ELF-1 (cell line): Measurements from ENCODE around the gene CFAP20DC.
A peak's percentile ranks its signal among the peaks of the same experiment; 100 is the strongest.
"Not testable (repeated sequence)": the region's sequence is repeated elsewhere in the genome, so short reads cannot be mapped to it uniquely, and the experiment has no call there.

Experiments used
- DNase-seq: peaks from one replicate; pipeline ENCODE4 v3.0.0-alpha.2; 2016; ENCODE audit warnings: low read depth, low spot score

CFAP20DC gene

DNA sequence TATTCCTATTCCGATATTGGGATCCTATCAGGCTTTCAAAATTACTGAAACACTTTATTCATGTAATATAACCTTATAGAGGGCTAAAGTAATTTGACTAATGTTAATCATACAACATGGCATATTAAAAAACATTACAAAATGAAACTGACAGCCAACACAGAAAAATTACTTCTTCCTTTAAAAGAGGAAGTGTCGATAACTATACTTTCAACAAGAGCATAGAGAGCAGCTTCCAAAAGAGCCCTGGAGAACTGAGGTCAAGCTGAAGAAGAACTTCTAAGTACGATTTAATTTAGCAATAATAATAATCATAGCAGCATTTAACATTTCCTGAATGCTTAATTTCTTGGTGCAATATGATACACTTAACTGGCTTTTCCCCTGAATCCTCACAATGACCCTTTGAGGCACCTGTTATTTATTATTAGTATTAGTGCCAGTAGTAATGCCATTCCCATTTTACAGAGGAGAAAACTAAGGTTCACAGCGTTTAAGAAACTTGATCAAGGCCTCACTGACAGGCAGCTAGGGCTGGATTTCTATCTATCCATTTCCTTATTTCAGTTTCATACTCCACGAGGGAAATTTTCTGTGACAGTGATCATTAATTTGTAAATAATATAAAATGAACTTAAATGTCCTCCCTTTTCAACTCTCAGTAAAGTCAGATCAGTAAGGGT, 181.6 kb downstream of the CFAP20DC start:
- no peak for DNase-seq

GRCh38 chr3:58867621-58868020, 182.2 kb downstream of the CFAP20DC start:
- DNase-seq = no peak

DNA sequence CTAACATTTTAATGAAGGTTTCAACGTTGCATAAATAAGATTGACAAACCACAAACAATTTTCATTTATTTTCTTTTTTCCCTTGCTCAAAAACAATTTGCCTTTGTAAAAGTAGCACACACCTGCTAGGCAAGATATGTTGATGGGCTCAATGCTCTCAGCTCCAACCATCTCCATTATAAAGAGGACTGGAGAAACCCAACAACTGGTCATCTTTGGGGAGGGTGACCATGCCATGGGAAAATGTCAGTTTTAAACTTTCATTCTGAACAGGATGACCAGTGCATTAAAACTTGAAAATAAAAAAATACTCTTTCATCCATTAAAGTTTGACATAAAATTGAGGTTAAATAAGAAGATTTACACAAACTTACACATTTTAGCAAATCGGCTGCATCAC, 183.7 kb downstream of the CFAP20DC start:
- no peak for DNase-seq

- no peak for DNase-seq
These were observed 185.3 kb downstream of the CFAP20DC start for GRCh38 chr3:58864480-58864879.

DNA sequence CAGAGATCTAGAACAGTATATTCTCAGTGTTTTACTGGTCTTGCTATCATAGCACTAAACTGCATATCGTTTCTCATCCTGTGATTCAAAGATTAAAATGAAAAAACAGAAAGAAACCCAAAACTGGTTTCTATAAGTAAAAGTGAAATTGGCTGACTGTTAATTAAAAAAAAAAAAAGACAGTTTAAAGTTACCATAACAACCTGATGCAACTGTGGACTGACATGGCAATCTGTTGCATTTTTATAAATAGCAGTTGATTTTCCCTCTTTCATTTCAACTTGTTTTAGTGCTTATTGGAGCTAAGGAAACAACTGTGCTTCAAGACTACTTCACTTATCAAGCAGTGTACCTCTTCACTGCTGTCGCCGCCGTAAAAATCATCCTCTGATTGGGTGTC, 186.6 kb downstream of the CFAP20DC start:
- no peak for DNase-seq

DNA sequence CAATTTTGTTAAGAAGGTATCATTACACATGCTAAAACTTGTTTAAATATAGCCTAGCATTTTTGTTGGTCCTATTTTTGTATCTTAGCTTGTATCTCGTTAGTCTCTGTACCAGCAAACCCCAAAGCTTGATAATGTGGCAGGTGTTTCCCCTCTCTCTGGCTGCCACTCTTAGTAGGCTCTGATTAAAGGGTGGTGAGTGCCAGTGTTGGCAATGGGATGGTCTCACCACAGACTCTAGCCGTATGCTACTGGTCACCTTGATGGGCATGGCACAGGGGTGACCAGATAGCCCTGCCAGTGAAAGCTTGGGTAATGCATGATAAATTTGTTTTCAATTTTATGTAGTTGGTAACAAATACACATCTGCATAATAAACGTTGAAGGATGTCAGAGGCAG, 188.3 kb downstream of the CFAP20DC start:
- DNase-seq = no peak

DNA sequence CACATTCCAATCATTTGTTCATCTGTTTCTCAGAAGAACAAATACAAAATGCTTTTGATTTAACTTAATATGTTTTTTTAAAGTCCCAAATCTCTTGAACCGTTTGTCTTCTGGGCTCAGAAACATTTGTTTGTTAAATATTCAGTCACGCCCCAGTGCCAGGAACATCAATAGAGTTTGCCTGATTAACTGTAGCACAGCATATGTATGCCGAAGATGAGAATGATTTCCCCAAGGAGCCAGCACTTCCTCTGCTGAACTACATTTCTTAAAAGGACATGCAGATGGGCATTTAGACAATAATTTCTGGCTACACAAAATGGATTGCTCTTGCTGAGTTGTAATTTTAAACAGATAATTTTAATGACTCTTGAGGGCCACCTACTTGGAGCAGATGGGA, 191.7 kb downstream of the CFAP20DC start:
- no peak for DNase-seq

DNA sequence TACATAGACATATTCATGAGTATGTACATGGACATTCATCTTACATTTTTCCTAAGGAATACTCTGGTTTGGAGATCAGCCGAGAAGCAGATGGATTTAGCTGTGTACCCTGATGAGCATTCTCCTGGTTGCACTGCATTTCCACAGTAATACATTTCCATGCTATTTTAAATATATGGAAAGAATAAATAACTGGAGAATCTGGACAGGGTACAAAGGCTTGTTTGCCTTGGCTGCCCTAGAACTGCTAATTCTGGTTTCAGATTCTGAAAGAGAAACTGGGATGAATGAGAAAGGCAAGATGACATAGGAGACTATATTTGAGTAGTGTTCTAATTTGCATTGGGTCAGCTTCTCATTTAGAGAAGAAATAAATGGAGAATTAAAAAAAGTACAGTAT, 192.4 kb downstream of the CFAP20DC start:
- DNase-seq = no peak

- DNase-seq = no peak
These were observed 201.0 kb downstream of the CFAP20DC start for GRCh38 chr3:58848826-58849225.

DNA sequence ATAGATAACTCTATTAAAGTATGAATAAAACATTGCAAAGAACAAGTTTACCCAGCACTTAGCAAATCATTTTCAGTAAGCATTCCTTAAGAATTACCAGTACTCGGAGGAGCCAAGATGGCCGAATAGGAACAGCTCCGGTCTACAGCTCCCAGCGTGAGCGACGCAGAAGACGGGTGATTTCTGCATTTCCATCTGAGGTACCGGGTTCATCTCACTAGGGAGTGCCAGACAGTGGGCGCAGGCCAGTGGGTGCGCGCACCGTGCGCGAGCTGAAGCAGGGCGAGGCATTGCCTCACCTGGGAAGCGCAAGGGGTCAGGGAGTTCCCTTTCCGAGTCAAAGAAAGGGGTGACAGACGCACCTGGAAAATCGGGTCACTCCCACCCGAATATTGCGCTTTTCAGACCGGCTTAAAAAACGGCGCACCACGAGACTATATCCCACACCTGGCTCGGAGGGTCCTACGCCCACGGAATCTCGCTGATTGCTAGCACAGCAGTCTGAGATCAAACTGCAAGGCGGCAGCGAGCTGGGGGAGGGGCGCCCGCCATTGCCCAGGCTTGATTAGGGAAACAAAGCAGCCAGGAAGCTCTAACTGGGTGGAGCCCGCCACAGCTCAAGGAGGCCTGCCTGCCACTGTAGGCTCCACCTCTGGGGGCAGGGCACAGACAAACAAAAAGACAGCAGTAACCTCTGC, 207.6 kb downstream of the CFAP20DC start:
- peak; percentile 14 for DNase-seq

GRCh38 chr3:58840949-58841348, 208.9 kb downstream of the CFAP20DC start:
- no peak for DNase-seq

DNA sequence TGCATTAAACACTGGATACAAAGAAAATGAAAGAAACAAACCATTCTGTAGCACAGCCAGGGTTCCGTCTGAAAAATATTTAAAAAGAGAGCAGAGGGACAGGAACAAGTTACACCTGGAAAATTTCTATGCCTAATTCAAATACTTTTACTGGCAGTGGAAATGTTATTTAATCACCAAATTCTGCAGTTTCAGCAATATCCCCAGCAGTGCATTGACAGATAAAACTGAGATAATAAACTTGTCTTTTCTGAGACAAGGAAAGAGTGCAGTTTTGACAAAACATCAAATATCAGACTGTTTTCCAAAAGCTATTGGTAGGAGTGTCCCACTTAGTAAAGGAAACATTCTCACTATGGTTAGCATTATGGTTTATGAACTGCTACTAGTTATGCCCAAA, 209.9 kb downstream of the CFAP20DC start:
- no peak for DNase-seq

- DNase-seq = no peak
These were observed 210.6 kb downstream of the CFAP20DC start for GRCh38 chr3:58839187-58839586.

GRCh38 chr3:58837856-58838255, 212.0 kb downstream of the CFAP20DC start:
- no peak for DNase-seq

- DNase-seq = no peak
These were observed 212.5 kb downstream of the CFAP20DC start for GRCh38 chr3:58837141-58837843.

DNA sequence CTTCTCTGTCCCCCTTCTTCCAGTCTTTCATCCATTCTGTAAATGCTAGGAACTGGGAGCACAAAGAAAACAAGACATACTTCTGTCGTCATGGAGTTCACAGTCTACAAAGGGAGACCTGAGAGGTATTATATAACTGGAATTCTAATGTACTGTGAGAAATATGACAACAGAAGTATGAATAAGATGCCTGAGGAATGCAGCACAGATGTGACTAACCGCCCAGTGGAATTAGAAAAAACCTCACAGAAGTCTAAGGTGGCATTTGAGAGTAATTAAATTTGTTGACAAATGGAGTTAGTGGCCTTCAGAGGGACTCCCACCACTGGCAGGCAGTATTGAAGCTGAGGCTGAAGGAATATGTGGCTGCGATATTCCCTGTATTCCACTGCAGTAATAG, 214.7 kb downstream of the CFAP20DC start:
- no peak for DNase-seq

DNA sequence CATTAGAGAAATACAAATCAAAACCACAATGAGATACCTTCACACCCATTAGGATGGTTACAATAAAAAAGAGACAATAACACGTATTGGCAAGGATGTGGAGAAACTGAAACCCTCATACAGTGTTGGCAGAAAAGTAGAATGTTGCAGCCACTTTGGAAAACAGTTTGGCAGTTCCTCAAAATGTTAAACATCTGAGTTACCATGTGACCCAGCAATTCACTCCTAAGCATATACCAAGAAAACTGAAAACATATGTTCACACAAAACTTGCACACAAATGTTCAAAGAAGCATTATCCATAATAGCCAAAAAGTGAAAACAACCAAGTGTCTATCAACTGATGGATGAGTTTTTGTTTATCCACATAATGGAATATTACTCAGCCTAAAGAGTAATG, 216.3 kb downstream of the CFAP20DC start:
- DNase-seq = no peak

- no peak for DNase-seq
These were observed 220.4 kb downstream of the CFAP20DC start for GRCh38 chr3:58829321-58830000.

GRCh38 chr3:58824777-58825176, 225.0 kb downstream of the CFAP20DC start:
- DNase-seq = no peak

GRCh38 chr3:58824285-58824684, 225.5 kb downstream of the CFAP20DC start:
- peak; percentile 61 for DNase-seq

GRCh38 chr3:58806551-58807244, 243.1 kb downstream of the CFAP20DC start:
- not testable (repeated sequence) for DNase-seq

DNA sequence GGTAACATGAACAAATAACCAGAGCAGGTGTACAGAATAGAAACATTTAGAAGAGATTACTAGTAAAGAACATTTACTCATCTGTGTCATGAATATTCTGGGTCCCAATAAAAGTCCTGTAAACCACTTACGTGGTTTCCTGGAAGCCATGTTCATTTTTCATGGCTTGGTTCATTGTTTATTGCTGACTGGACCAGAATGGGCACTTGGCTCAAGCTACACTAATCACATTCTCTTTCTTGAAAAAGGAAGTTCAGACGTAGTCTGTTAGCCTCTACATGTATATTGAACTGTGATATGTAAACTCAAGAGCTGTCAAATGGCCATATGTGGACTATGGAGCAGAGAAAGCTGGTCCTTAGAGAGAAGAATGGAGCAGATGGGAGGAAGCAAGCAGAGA, 244.9 kb downstream of the CFAP20DC start:
- no peak for DNase-seq
